Hepatocyte (in vitro differentiated cells): ENCODE results near the gene USH2A.

Experiments
- EZH2 ChIP-seq: fragments of 200-600 bp; sonication (generic); IDR thresholded peaks from 2 replicates; pipeline ENCODE4 v1.6.1; 2016; ENCODE audit warnings: antibody characterized with exemption, mild to moderate bottlenecking, borderline replicate concordance
- EZH2phosphoT487 ChIP-seq: fragments of 200-600 bp; sonication (generic); IDR thresholded peaks from one replicate; pipeline ENCODE4 v1.6.1; 2018; ENCODE audit warnings: antibody characterized with exemption, mild to moderate bottlenecking, low read depth, moderate library complexity; ENCODE audit not compliant: unreplicated experiment, severe bottlenecking
- TF ChIP-seq, protein P1 (sequence below): fragments of 200-600 bp; sonication (generic); IDR thresholded peaks from 2 replicates; pipeline ENCODE4 v1.5.1; 2016; ENCODE audit warnings: antibody characterized with exemption, mild to moderate bottlenecking; ENCODE audit not compliant: poor library complexity

DNA sequence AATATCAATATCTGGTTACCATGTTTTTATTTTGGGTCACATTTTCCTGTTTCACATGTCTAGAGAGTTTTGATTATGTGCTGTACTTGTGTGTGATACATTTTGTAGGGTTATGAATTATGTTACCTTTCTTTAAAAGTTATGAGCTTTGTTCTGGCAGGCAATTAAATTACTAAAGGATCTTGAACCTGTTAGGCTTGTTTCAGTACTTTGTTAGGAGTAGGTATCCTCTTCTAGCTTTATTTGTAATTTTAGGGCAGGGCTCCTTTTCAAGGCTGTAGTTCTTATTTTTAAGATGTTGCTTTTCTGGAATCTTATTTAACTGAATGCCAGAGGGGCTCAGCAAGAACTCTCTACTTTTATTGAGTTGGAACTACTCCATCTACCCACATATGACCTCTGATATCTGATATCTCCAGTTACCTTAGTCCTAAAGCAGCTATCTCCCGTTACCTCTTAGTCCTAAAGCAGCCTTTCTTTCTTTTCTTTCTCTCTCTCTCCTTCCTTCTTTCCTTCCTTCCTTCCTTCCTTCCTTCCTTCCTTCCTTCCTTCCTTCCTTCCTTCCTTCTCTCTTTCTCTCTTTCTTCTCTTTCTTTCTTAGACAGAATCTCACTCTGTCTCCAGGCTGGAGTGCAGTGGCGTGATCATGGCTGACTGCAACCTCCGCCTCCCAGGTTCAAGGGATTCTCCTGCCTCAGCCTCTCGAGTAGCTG is 832.3 kb downstream of the USH2A start:
- TF ChIP-seq, protein P1, sequence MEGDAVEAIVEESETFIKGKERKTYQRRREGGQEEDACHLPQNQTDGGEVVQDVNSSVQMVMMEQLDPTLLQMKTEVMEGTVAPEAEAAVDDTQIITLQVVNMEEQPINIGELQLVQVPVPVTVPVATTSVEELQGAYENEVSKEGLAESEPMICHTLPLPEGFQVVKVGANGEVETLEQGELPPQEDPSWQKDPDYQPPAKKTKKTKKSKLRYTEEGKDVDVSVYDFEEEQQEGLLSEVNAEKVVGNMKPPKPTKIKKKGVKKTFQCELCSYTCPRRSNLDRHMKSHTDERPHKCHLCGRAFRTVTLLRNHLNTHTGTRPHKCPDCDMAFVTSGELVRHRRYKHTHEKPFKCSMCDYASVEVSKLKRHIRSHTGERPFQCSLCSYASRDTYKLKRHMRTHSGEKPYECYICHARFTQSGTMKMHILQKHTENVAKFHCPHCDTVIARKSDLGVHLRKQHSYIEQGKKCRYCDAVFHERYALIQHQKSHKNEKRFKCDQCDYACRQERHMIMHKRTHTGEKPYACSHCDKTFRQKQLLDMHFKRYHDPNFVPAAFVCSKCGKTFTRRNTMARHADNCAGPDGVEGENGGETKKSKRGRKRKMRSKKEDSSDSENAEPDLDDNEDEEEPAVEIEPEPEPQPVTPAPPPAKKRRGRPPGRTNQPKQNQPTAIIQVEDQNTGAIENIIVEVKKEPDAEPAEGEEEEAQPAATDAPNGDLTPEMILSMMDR, result no peak
- no peak for TF ChIP-seq EZH2
- no peak for TF ChIP-seq EZH2phosphoT487
